NCI-H510A (cell line): ENCODE measurements around the gene TAF4B.
"Not testable (repeated sequence)": the region's sequence is repeated elsewhere in the genome, so short reads cannot be mapped to it uniquely, and the experiment has no call there.

Experiments used
- DNase-seq: peaks from one replicate; lab custom pipeline; 2025; lab: John Stamatoyannopoulos, UW

Gene TAF4B

DNA sequence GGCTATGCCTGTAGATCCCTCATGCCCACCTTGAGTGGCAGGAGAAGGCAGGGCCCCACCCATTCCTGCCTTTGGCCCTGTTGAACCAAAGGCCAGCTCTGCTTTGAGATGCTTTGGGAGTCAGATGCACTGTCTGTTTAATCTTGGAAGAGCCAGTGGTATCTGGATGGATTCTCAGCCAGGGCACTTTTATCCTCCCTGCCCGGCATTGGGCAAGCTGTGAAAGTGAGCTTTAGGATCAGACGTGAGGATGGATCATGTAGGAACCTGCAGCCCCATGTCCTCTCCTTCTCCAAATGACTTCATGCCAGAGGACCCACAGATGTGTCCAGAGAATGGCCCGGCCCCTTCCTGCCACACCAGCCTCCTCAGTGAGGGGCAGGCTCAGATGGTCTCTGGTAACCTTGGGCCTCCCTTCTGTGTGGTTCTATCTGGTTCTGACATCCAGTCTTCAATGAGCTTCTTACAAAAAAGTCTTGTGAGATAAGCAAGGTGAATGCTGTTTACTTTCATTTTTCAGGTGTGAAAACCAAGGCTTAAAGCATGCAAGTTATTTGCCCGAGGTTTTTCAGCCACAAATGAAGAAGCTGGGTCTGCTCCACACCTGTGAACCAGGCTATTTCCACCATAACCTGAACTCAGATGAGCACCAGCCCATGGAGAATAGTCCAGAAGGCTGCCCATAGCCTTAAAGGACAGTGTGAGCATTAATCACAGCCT lies 198.3 kb downstream of the TAF4B start:
- DNase-seq, result no peak

DNA sequence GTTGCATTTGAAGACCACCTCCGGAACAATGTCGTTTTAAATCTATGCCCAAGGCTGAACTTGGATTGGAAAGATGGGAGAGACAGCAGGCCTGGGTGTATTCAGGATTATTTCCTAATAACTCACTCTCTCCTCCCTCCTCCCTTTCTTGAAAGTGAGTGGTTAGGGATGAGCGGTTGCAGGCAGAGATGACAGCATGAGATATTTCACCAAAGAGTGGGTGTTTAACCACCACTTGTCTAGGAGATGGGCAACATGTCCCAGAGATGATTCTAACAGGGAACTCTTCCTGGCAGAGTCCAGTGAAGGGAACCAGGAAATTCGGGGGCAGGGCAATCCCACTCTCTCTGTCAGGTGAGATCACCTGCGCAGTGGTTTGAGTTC lies 198.9 kb downstream of the TAF4B start:
- DNase-seq, result no peak

- peak; percentile 39 for DNase-seq
These were observed 203.4 kb downstream of the TAF4B start for GRCh38 chr18:26429535-26430226.

- no peak for DNase-seq
These were observed 206.6 kb downstream of the TAF4B start for GRCh38 chr18:26432651-26433424.

GRCh38 chr18:26434887-26435286 lies 208.6 kb downstream of the TAF4B start:
- no peak for DNase-seq

DNA sequence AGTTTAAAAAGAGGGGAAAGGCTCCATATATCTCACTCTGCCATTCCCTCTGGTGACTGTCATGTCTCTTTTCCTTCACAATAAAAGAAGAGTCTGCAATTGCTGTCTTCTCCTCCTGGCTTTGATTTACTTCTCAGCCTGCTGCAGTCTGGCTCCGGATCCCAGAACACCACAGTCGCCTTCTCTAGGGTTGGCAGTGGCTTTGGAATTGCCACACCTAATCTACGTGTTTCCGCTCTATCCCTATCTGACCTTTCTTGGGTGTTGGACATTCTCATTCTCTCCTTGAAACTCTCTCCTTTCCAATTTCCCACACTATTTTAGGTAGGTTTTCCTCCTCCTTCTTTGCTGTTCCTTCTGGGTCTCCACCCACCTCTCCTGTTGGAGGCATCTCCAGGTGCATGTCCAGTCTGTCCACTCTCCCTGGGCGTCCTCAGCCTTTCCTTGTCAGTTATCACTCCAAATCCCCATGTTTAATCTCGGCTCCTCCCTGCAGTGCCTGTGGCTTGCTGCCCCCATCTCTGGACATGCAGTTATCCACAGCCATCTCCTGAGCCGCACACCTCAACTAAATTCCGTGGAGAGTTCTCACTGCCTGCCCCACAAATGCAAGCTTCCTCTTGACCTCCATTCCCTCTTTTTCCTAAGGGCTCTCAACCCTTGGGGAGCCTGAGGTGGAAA lies 209.3 kb downstream of the TAF4B start:
- DNase-seq, result no peak

DNA sequence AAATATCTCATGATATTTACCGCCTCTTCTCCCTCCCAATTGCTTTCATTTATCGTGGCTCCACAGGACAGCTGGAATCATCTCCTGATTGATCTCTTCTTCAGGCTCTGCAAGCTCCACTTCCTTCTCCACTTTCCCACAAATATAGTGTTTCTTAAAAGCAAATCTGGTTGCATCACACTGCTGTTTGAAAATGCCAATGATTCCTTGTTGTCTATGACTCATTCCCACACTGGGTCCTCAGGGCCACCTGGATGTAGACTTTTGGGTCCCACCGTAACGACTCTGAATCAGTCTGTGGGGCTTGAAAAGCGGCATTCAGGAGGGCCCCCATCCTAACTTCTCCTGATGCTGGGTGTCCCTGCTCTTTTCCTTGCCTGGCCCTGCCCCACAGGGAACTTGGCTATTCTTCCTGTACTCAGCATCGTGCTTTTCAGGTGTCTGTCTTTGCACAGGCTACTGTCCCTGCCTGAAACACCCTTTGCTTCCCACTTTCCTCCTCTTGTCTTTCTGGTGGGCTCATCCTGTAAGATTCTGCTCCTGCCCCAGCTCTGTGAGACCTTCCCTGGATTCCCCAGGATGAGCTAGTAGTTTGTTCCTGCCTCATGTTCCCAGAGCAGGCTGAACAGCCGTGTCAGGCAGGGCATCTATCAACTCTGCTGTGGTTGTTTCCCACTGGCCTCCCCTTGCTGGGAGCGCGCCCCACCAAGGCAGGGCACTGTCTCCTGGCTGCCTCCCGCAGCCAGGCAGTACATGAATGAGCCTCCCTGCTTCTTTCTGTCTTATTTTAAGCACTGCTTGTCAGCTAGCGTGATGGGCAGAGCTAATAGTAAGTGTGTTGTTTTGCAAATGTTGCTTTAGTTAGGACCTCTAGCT lies 210.2 kb downstream of the TAF4B start:
- no peak for DNase-seq

DNA sequence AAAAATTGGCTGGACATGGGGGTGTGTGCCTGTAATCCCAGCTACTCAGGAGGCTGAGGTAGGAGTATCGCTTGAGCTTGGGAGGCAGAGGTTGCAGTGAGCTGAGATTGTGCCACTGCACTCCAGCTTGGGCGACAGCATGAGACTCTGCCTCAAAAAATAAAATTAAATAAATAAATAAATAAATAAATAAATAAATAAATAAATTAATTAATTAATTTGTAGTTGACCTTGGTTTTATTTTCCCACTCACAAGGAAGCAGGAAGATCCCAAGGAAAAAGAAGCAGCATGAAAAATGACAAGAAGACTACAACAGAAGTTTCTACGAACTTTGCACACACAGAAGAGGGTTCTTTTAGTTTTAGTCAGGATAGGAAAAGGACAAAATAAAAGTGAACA lies 211.4 kb downstream of the TAF4B start:
- DNase-seq, result not testable (repeated sequence)

GRCh38 chr18:26438980-26439379 lies 212.7 kb downstream of the TAF4B start:
- DNase-seq, result no peak

GRCh38 chr18:26439537-26439936 lies 213.3 kb downstream of the TAF4B start:
- no peak for DNase-seq

- DNase-seq, result no peak
These were observed 214.4 kb downstream of the TAF4B start for GRCh38 chr18:26440644-26441043.
